PFSK-1 (cell line): ENCODE measurements around the gene TUNAR.

ENCODE experiments used
- FOXP2 ChIP-seq: optimal IDR thresholded peaks from 2 replicates; pipeline ENCODE3; 2011; ENCODE audit warnings: borderline replicate concordance, control low read depth, inconsistent platforms; ENCODE audit not compliant: insufficient read depth; ENCODE audit errors: extremely low read length, extremely low read depth
- POLR2AphosphoS5 ChIP-seq: IDR thresholded peaks from 2 replicates; pipeline ENCODE4 v1.6.1; 2012; ENCODE audit warnings: low read depth, mild to moderate bottlenecking, control low read depth, low read length, moderate library complexity
- SIN3A ChIP-seq: IDR thresholded peaks from 2 replicates; pipeline ENCODE4 v1.6.1; 2012; ENCODE audit warnings: mild to moderate bottlenecking, low read length, moderate library complexity, borderline replicate concordance; ENCODE audit not compliant: insufficient read depth
- TAF1 ChIP-seq: IDR thresholded peaks from 2 replicates; pipeline ENCODE4 v1.6.1; 2012; ENCODE audit warnings: low read length, control low read depth, borderline replicate concordance; ENCODE audit not compliant: insufficient read depth
- TF ChIP-seq, protein P1 (sequence below), 2 experiments: IDR thresholded peaks; 2 replicates each; pipeline versions ENCODE4 v1.6.1 to v1.8.0; 2011 to 2012; ENCODE audit warnings: low read depth in 2 of 2, low read length in 2 of 2, control low read depth in 1 of 2, inconsistent platforms in 1 of 2, mild to moderate bottlenecking in 1 of 2, moderate library complexity in 1 of 2; ENCODE audit not compliant: insufficient read depth in 1 of 2

TUNAR gene

DNA sequence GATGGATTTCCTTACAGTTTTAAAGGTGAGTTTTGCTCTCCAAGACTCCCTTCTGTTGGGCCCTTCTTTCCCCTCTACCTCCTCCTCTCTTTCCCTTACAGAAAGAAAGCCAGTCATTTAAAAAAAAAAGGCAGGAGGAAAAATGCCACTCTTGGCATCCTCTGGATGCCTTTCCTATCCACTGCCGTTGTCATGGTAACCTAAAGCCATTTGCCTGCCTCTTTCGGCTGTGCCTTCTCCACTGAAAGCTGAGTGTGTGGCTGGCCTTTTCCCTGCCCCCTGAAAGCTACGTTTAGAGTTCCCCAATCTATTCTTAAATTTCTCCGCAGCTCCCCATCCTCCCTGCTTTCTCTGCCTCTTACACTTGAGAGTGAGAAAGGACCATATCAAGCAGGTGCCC lies 67.1 kb downstream of the TUNAR start:
- TF ChIP-seq POLR2AphosphoS5 = no peak
- no peak for TF ChIP-seq FOXP2
- TF ChIP-seq SIN3A = no peak
- no peak for TF ChIP-seq TAF1
- TF ChIP-seq, protein P1, sequence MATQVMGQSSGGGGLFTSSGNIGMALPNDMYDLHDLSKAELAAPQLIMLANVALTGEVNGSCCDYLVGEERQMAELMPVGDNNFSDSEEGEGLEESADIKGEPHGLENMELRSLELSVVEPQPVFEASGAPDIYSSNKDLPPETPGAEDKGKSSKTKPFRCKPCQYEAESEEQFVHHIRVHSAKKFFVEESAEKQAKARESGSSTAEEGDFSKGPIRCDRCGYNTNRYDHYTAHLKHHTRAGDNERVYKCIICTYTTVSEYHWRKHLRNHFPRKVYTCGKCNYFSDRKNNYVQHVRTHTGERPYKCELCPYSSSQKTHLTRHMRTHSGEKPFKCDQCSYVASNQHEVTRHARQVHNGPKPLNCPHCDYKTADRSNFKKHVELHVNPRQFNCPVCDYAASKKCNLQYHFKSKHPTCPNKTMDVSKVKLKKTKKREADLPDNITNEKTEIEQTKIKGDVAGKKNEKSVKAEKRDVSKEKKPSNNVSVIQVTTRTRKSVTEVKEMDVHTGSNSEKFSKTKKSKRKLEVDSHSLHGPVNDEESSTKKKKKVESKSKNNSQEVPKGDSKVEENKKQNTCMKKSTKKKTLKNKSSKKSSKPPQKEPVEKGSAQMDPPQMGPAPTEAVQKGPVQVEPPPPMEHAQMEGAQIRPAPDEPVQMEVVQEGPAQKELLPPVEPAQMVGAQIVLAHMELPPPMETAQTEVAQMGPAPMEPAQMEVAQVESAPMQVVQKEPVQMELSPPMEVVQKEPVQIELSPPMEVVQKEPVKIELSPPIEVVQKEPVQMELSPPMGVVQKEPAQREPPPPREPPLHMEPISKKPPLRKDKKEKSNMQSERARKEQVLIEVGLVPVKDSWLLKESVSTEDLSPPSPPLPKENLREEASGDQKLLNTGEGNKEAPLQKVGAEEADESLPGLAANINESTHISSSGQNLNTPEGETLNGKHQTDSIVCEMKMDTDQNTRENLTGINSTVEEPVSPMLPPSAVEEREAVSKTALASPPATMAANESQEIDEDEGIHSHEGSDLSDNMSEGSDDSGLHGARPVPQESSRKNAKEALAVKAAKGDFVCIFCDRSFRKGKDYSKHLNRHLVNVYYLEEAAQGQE (IDR thresholded peaks at IDR 0.05; ENCODE audit: insufficient read depth in 1 of 2, low read depth in 2 of 2, low read length in 2 of 2) = no peak

DNA sequence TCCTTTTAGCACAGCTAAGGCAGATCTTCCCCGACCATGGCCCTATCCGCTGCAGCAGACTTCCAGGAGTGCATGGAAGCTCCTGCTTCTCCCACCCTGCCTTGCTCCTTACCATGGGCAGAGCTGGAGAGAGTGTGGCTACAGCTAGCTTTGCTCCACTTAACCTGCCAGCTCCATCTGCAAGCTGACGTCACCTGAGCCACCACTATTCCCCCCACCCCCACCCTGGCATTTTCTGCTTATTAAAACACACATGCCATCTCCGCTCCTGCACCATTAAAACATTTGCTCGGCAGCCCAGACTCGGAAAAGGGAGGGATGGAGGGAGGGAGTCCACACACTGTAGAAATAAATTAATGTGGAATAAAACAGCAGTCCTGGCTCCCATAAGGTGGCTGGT lies 67.8 kb downstream of the TUNAR start:
- TF ChIP-seq FOXP2 (no peak), TAF1 (no peak), SIN3A (no peak), POLR2AphosphoS5 (no peak)
- TF ChIP-seq, protein P1 (IDR thresholded peaks at IDR 0.05; ENCODE audit: insufficient read depth in 1 of 2, low read depth in 2 of 2, low read length in 2 of 2) = no peak

DNA sequence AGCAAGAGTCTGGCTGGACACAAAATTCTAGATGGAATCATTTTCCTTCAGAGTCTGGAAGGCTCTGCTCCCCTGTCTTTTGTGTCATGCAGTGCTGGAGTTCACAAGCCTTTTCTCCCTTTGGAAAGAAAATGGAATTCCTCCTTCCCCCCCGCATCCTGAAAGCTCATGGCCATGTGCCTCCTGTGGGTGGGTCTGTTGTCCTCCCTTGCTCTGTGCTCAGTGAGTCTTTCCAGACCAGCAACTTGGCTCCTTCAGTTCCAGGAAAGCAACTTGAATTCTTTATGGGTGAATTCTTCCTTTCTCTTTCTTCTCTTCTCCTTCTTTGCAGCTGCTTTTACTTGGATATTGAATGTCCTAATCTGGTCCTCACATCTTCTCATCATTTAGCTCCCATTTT lies 70.2 kb downstream of the TUNAR start:
- TF ChIP-seq POLR2AphosphoS5 (no peak), FOXP2 (no peak), TAF1 (no peak), SIN3A (no peak)
- TF ChIP-seq, protein P1 (IDR thresholded peaks at IDR 0.05; ENCODE audit: insufficient read depth in 1 of 2, low read depth in 2 of 2, low read length in 2 of 2) = no peak

DNA sequence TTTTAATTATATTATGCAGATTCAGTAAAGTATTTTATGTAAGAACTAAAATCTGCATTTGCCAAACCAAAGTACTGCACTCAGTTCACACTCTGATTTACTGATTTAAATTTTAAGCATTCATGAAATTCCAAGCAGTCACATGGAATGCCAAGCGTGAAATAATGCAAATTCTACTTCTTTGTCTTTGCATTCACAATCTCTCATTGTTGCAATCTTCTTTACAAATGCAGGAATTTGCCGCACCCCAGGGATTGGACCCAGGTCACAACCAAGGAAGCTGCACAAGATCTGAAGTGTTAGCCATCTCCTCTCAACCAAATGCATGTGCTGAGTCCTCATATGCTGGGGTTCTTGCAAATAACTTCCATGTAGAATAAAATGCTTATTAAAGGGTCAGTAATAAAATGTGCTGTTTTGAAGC lies 71.9 kb downstream of the TUNAR start:
- TF ChIP-seq, protein P1 (IDR thresholded peaks at IDR 0.05; ENCODE audit: insufficient read depth in 1 of 2, low read depth in 2 of 2, low read length in 2 of 2) = no peak
- TF ChIP-seq TAF1 (no peak), SIN3A (no peak), FOXP2 (no peak), POLR2AphosphoS5 (no peak)

DNA sequence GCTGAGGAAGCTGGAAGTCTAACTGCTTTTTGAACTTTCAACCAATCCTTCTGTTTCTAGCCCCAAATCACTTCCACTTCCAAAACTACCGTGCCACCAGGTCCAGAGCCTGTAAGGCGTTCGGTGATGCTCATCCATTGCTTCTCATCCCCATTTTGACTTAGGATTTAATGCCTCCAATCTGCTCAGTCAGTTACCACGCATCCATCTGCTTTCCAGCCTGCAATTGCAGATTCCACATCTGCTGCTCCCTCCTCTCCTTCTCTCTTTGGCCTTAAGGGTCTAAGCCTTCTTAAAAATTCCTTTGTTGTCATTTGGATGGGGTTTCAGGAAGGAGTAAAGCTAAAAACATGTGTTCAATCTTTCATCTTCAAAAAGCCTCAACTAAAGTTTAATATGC lies 74.7 kb downstream of the TUNAR start:
- TF ChIP-seq TAF1 (no peak), FOXP2 (no peak), POLR2AphosphoS5 (no peak), SIN3A (no peak)
- TF ChIP-seq, protein P1 (IDR thresholded peaks at IDR 0.05; ENCODE audit: insufficient read depth in 1 of 2, low read depth in 2 of 2, low read length in 2 of 2) = no peak
